Measurements from ENCODE around the gene ZAR1L. TPM values are rescaled to one million over a fixed set of nuclear protein-coding genes. Genes with fewer than 3 reads are reported as not detected.

The ZAR1L gene
- total RNA-seq, 2 experiments from 2014 or later, result not detected

- CTCF ChIA-PET, result interaction anchor here (1.0 kb wide), 1 partner anchor 53 kb away, joined by 3 read pairs; no protein-coding TSS in a partner anchor
- DNase-seq (no peak), ATAC-seq (no peak)
- Mint-ChIP-seq H3K4me1 (ENCODE audit: low read depth) (peaks cover 6% of the 10 kb centered on the region), H3K4me3 (no peak overlapping the region), H3K36me3 (ENCODE audit: low read depth) (no peaks in the 10 kb centered on the region), H3K27me3 (ENCODE audit: low read depth) (peaks cover 29% of the 10 kb centered on the region), H3K27ac (no peak overlapping the region), H3K9me3 (ENCODE audit: insufficient read depth) (no peaks in the 10 kb centered on the region)
- POLR2A ChIA-PET, result interaction anchor here (2.1 kb wide), 1 partner anchor 15 kb away, joined by 12 read pairs; the partner anchor contains the start of genes BRCA2 and ZAR1L
Measured at GRCh38 chr13:32300406-32300805, 14.8 kb downstream of the ZAR1L start.

- H3K9me3 Mint-ChIP-seq (ENCODE audit: insufficient read depth), result no peaks in the 10 kb centered on the region
Measured at GRCh38 chr13:32299893-32300292, 15.3 kb downstream of the ZAR1L start.

DNA sequence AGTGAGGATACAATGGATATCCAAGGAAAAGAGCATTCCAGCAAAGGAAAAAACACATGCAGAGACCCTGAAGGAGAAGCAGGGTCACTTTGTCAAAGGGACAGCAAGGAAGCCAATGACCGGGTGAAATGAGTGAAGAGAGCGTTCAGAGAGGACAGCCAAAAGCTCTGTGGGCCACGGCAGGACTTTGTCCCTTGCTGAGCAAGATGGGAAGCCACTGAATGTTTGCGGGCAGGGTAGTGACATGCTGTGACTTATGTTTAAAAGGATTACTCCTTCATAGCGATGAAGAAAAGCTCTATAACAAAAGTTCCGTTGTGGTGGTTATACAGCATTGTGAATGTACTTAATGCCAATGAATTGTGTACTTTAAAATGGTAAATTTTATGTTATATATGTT lies 16.5 kb downstream of the ZAR1L start:
- ChIA-PET POLR2A (no interaction called here), CTCF (no interaction called here)
- Mint-ChIP-seq H3K27ac (no peak overlapping the region), H3K9me3 (ENCODE audit: insufficient read depth) (no peaks in the 10 kb centered on the region), H3K4me3 (no peak overlapping the region), H3K27me3 (ENCODE audit: low read depth) (peaks cover 31% of the 10 kb centered on the region), H3K4me1 (ENCODE audit: low read depth) (peaks cover 6% of the 10 kb centered on the region), H3K36me3 (ENCODE audit: low read depth) (no peaks in the 10 kb centered on the region)
- ATAC-seq (no peak), DNase-seq (no peak)

More at GRCh38 chr13:32299893-32300292, 15.3 kb downstream of the ZAR1L start:
- Mint-ChIP-seq H3K27ac (no peak overlapping the region), H3K27me3 (ENCODE audit: low read depth) (peaks cover 29% of the 10 kb centered on the region), H3K4me3 (no peak overlapping the region), H3K36me3 (ENCODE audit: low read depth) (no peaks in the 10 kb centered on the region), H3K4me1 (ENCODE audit: low read depth) (peaks cover 6% of the 10 kb centered on the region)
- ATAC-seq (no peak), DNase-seq (no peak)
- ChIA-PET CTCF (no interaction called here), POLR2A (interaction anchor here (2.1 kb wide), 1 partner anchor 15 kb away, joined by 12 read pairs; the partner anchor contains the start of genes BRCA2 and ZAR1L)

GRCh38 chr13:32297206-32297605 lies 18.0 kb downstream of the ZAR1L start:
- Mint-ChIP-seq H3K27me3 (ENCODE audit: low read depth) (peaks cover 31% of the 10 kb centered on the region), H3K4me3 (no peak overlapping the region), H3K36me3 (ENCODE audit: low read depth) (no peaks in the 10 kb centered on the region), H3K4me1 (ENCODE audit: low read depth) (peaks cover 6% of the 10 kb centered on the region), H3K9me3 (ENCODE audit: insufficient read depth) (no peaks in the 10 kb centered on the region), H3K27ac (no peak overlapping the region)
- ChIA-PET POLR2A (interaction anchor here (0.9 kb wide), 1 partner anchor 18 kb away, joined by 3 read pairs; the partner anchor contains the start of genes BRCA2 and ZAR1L), CTCF (no interaction called here)
- DNase-seq (no peak), ATAC-seq (no peak)

GRCh38 chr13:32285633-32285965 lies 29.6 kb downstream of the ZAR1L start:
- POLR2A ChIA-PET, result interaction anchor here (1.0 kb wide), 1 partner anchor 222 kb away, joined by 3 read pairs; no protein-coding TSS in a partner anchor
- H3K4me3 Mint-ChIP-seq, result no peak overlapping the region
- H3K27me3 Mint-ChIP-seq (ENCODE audit: low read depth), result no peaks in the 10 kb centered on the region
- no peak overlapping the region for H3K27ac Mint-ChIP-seq
- no peaks in the 10 kb centered on the region for H3K36me3 Mint-ChIP-seq (ENCODE audit: low read depth)
- no peak for DNase-seq
- H3K4me1 Mint-ChIP-seq (ENCODE audit: low read depth), result no peaks in the 10 kb centered on the region
- no peak for ATAC-seq
- H3K9me3 Mint-ChIP-seq (ENCODE audit: insufficient read depth), result no peaks in the 10 kb centered on the region
- CTCF ChIA-PET, result interaction anchor here (1.1 kb wide), 1 partner anchor 376 kb away, joined by 3 read pairs; no protein-coding TSS in a partner anchor

- ATAC-seq (no peak), DNase-seq (no peak)
- H3K36me3 Mint-ChIP-seq (ENCODE audit: low read depth), result no peaks in the 10 kb centered on the region
- no peak overlapping the region for H3K4me3 Mint-ChIP-seq
- H3K27me3 Mint-ChIP-seq (ENCODE audit: low read depth), result no peaks in the 10 kb centered on the region
- no peak overlapping the region for H3K27ac Mint-ChIP-seq
- ChIA-PET CTCF (interaction anchor here (1.0 kb wide), 1 partner anchor 17 kb away, joined by 7 read pairs; no protein-coding TSS in a partner anchor), POLR2A (no interaction called here)
- no peaks in the 10 kb centered on the region for H3K4me1 Mint-ChIP-seq (ENCODE audit: low read depth)
- no peaks in the 10 kb centered on the region for H3K9me3 Mint-ChIP-seq (ENCODE audit: insufficient read depth)
Measured at GRCh38 chr13:32284927-32285632, 30.1 kb downstream of the ZAR1L start.

DNA sequence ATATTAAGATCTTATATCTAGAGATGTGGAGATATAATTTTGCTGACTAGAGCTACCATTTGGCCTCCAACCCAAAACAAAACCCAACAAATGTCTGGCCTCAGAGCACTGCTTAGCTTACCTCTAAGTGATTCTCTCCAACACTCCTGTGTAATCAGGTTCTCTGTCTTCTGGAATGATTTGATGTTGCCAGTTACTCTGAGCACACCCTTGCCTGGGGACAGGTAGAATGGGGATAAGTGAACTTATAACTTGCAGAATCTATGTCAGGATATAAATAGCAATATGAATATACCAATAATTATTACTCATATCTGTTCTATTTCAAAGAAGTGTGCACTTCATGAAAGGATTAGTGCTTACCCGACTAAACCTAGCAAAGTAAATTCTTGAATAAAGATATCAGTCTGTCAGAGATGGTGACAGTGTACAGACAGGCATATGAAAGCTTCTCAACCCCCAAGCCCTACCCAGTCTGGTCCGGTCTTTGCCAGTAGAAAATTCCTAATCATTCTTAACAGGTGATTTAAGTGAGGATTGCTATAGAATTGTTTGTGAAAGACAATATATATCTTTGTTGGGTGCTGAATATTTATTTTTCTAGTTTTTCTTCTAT lies 33.0 kb downstream of the ZAR1L start:
- no peaks in the 10 kb centered on the region for H3K36me3 Mint-ChIP-seq (ENCODE audit: low read depth)
- no peak overlapping the region for H3K27ac Mint-ChIP-seq
- H3K4me1 Mint-ChIP-seq (ENCODE audit: low read depth), result no peaks in the 10 kb centered on the region
- no peak overlapping the region for H3K4me3 Mint-ChIP-seq
- CTCF ChIA-PET, result interaction anchor here (1.3 kb wide), 1 partner anchor 14 kb away, joined by 3 read pairs; no protein-coding TSS in a partner anchor
- H3K9me3 Mint-ChIP-seq (ENCODE audit: insufficient read depth), result no peaks in the 10 kb centered on the region
- no peak for DNase-seq
- no peak for ATAC-seq
- POLR2A ChIA-PET, result no interaction called here
- no peaks in the 10 kb centered on the region for H3K27me3 Mint-ChIP-seq (ENCODE audit: low read depth)

- no peaks in the 10 kb centered on the region for H3K27me3 Mint-ChIP-seq (ENCODE audit: low read depth)
- CTCF ChIA-PET, result no interaction called here
- no peak for ATAC-seq
Measured at GRCh38 chr13:32281096-32281495, 34.1 kb downstream of the ZAR1L start.

DNA sequence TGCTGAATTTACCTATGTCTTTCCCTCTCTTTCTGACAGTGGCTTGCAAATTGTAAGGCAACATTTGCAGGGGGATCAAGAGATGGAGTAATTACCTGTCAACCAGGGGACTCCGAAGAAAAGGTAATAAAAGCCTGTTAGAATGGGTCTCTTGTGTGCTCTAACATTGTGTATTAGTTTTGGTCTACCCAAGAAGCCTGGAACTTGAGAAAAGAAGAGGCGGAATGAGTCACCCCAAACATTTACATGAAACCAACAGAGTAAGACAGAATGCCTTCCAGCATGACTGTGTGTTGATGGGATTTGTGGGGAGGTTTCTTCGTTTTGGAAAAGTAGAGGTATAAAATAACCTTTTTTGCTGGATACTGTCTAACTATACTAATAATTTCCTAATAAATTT lies 36.7 kb downstream of the ZAR1L start:
- Mint-ChIP-seq H3K9me3 (ENCODE audit: insufficient read depth) (no peaks in the 10 kb centered on the region), H3K27me3 (ENCODE audit: low read depth) (no peaks in the 10 kb centered on the region), H3K4me3 (no peak overlapping the region), H3K36me3 (ENCODE audit: low read depth) (no peaks in the 10 kb centered on the region), H3K4me1 (ENCODE audit: low read depth) (no peaks in the 10 kb centered on the region), H3K27ac (no peak overlapping the region)
- ChIA-PET CTCF (no interaction called here), POLR2A (no interaction called here)
- no peak for ATAC-seq
- no peak for DNase-seq

More at GRCh38 chr13:32281096-32281495, 34.1 kb downstream of the ZAR1L start:
- POLR2A ChIA-PET, result interaction anchor here (0.7 kb wide), 1 partner anchor 34 kb away, joined by 3 read pairs; the partner anchor contains the start of genes BRCA2 and ZAR1L
- DNase-seq, result no peak
- Mint-ChIP-seq H3K36me3 (ENCODE audit: low read depth) (no peaks in the 10 kb centered on the region), H3K4me3 (no peak overlapping the region), H3K27ac (no peak overlapping the region), H3K9me3 (ENCODE audit: insufficient read depth) (no peaks in the 10 kb centered on the region), H3K4me1 (ENCODE audit: low read depth) (no peaks in the 10 kb centered on the region)

GRCh38 chr13:32277839-32278238 lies 37.3 kb downstream of the ZAR1L start:
- Mint-ChIP-seq H3K9me3 (ENCODE audit: insufficient read depth) (no peaks in the 10 kb centered on the region), H3K4me3 (no peak overlapping the region), H3K27me3 (ENCODE audit: low read depth) (no peaks in the 10 kb centered on the region), H3K4me1 (ENCODE audit: low read depth) (no peaks in the 10 kb centered on the region), H3K36me3 (ENCODE audit: low read depth) (no peaks in the 10 kb centered on the region), H3K27ac (no peak overlapping the region)
- ChIA-PET CTCF (interaction anchor here (1.8 kb wide), 1 partner anchor 10 kb away, joined by 6 read pairs; no protein-coding TSS in a partner anchor), POLR2A (no interaction called here)
- no peak for DNase-seq
- no peak for ATAC-seq

- POLR2A ChIA-PET, result no interaction called here
- H3K4me3 Mint-ChIP-seq, result no peak overlapping the region
- H3K27me3 Mint-ChIP-seq (ENCODE audit: low read depth), result no peaks in the 10 kb centered on the region
- CTCF ChIA-PET, result no interaction called here
- H3K27ac Mint-ChIP-seq, result no peak overlapping the region
- no peak for DNase-seq
- ATAC-seq, result no peak
- no peaks in the 10 kb centered on the region for H3K9me3 Mint-ChIP-seq (ENCODE audit: insufficient read depth)
- no peaks in the 10 kb centered on the region for H3K4me1 Mint-ChIP-seq (ENCODE audit: low read depth)
- no peaks in the 10 kb centered on the region for H3K36me3 Mint-ChIP-seq (ENCODE audit: low read depth)
Measured at GRCh38 chr13:32272021-32272683, 43.0 kb downstream of the ZAR1L start.

Data from activated CD8-positive, alpha-beta T cell treated with anti-CD3 and anti-CD28 coated beads, Interleukin-2, amount 10 ng/mL, durations not matched to agents 7 days and 5 days (primary cell).